Activated naive CD4-positive, alpha-beta T cell treated with anti-CD3 and anti-CD28 coated beads, Interleukin-2, amount 50 U/mL, for 72 hours (primary cell): ENCODE measurements around the gene AHNAK2. TPM values are rescaled to one million over a fixed set of nuclear protein-coding genes. Genes with fewer than 3 reads are reported as not detected.

Experiments used
- ATAC-seq, 2 donors: fragments of 150-1000 bp; cut with Tn5 transposase; 2 replicates each; pipeline ENCODE4 v1.10.0; 2021; ENCODE audit warnings: mild to moderate bottlenecking in 2 of 2, moderate library complexity in 2 of 2
- DNase-seq, 2 donors: peaks; one replicate each; pipeline ENCODE4 v3.0.0; 2021 to 2022; ENCODE audit warnings: low spot score in 2 of 2
- H3K27ac Mint-ChIP-seq, 2 donors: one replicate each; pipeline ENCODE4 v1.8.0; 2022; ENCODE audit warnings: mild to moderate bottlenecking in 2 of 2, mixed read lengths in 2 of 2
- H3K36me3 Mint-ChIP-seq, 2 donors: one replicate each; pipeline ENCODE4 v1.8.0; 2022; ENCODE audit warnings: mixed read lengths in 2 of 2
- H3K9me3 Mint-ChIP-seq, 2 donors: one replicate each; pipeline ENCODE4 v1.8.0; 2022; ENCODE audit warnings: mixed read lengths in 2 of 2
- total RNA-seq, 2 donors: library from RNA; stranded (reverse); gene quantifications; one replicate each; pipeline ENCODE4 v1.2.3, GENCODE V29; 2022

AHNAK2 gene
- total RNA-seq, 2 donors from 2014 or later: 0.02 to 0.10 TPM

DNA sequence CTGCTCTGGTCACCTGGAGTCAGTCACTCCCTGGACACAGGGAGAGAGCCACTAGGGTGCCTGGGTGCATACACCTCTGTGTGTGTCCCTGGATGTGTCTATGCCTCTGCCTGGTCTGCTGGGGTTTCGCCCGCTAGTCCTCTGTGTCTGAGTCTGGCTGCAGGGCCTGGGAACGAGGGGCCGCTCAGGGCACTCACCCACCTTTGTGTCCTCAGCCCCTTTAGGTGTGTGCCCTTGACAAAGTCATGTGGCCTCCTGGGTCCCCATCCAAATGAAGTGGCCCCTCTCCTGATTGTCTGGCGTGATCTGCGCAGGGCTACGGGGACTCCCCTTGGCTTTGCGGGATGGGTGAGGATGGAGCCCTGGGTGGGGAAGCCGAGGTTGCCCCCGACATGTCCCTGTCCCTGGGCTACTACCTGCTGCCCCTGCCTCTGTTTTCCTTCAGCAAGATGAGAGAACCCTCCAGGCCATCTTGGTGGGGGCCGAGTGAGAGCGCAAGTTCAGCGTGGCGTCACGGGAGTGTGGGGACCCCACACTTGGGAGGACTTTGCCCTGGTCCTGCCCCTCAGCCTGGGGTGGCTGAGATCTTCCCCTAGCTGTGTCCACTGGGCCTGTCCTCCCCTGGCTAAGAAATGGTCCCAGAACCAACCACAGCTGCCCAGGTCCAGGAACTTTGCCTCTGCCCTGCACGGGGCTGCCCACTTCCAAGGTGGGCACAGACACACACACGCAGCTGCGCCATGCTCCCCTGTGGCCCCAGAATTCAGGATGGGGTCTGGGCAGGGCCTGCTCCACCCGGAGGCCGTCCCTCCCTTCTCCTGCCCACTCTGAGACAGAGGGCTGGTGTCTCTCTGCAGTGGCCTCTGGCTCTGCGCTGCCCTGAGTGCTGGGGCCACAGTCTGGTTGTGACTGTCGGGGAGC, 2.7 kb upstream of the AHNAK2 start:
- Mint-ChIP-seq H3K36me3 (peaks cover 0 to 6% of the 10 kb centered on the region in 2 donors), H3K9me3 (no peaks in the 10 kb centered on the region), H3K27ac (no peak overlapping the region)
- no peak for ATAC-seq
- DNase-seq: peak in 1 of 2 donors; percentile 53

GRCh38 chr14:104979758-104980610, 1.8 kb upstream of the AHNAK2 start:
- Mint-ChIP-seq H3K27ac (no peak overlapping the region), H3K36me3 (peaks cover 0 to 6% of the 10 kb centered on the region in 2 donors), H3K9me3 (no peaks in the 10 kb centered on the region)
- ATAC-seq: no peak
- no peak for DNase-seq

GRCh38 chr14:104978746-104979691, 845 bp upstream of the AHNAK2 start:
- H3K36me3 Mint-ChIP-seq: peaks cover 0 to 6% of the 10 kb centered on the region in 2 donors
- H3K27ac Mint-ChIP-seq: no peak overlapping the region

DNA sequence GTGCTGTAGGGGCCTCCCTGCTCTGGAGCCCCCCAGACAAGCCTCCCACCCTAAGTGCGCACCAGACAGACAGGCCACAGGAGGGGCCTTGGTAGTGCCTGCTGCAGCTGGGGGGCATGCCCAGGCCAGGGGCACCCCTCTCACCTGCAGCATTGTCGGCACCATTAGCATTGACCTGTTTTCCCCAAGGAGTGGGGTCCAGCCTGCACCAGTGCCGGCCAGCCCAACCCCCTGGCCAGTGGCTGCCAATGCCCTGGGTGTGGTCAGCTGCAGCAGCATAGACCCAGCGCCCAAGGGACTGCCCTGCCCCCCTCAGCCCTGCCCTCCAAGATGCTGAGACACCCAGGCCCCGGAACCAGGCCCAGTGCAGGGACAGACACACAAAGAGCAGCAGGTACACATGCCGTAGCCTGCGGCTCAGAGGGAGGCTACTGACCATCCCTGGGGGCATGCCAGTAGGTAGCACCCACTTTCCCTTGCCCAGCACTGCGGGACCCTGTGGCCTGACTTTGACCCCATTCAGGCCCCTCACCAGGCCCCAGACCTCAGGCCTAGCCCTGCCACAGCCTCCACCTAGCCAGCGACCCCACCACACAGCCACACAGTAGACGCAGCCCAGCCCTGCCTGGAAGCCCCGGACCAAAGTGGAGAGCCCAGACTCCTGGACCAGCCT, 1.0 kb downstream of the AHNAK2 start:
- peak in 1 of 2 donors; percentile 49 for DNase-seq
- no peaks in the 10 kb centered on the region for H3K9me3 Mint-ChIP-seq
- no peak overlapping the region for H3K27ac Mint-ChIP-seq

More at GRCh38 chr14:104978746-104979691, 845 bp upstream of the AHNAK2 start:
- no peak for ATAC-seq
- DNase-seq: peak in 1 of 2 donors; percentile 50
- no peaks in the 10 kb centered on the region for H3K9me3 Mint-ChIP-seq

DNA sequence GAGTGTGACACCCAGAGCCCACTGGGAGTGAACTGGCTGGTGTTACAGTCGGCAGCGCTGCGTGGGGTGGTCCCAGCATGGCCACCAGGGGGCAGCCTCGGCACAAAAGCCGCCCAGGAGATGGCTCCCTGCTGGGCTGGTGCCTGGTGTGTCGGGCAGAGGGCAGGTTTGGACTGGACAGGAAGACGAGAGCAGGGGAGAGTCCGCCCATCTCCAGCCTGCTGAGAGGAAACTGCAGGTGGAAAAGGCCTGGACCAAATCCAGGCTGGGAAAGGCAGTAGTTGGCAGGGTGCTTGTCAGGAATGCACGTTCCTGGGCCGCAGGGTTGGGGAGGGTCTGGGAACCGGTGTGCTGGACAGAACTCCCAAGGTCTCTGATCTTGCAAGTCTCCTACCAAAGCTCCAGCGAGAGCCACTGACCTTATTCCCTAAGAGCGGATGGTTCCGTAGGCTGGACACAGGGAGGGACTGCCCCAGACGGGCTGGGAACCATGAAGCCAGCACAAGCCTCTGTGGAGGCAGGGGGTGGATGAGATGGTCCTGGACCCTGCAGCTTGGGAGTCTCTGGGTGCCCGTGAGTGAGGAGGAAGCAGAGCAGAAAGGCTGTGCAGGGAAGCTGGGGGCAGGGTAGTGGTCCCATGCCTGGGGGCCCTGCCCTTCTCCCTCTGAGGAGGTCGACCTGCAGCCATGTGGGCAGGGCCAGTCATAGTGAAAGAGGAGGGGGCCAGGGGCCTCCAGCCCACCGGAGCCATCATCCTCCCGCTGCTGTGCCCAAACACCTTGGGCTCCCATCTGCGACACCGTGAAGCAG, 1.8 kb downstream of the AHNAK2 start:
- ATAC-seq: peak; percentile 75 to 86
- H3K36me3 Mint-ChIP-seq: peaks cover 0 to 6% of the 10 kb centered on the region in 2 donors
- H3K9me3 Mint-ChIP-seq: no peaks in the 10 kb centered on the region
- DNase-seq: peak; percentile 81 to 95
- no peak overlapping the region for H3K27ac Mint-ChIP-seq

More for the DNA sequence above, 1.0 kb downstream of the AHNAK2 start:
- H3K36me3 Mint-ChIP-seq: peaks cover 0 to 6% of the 10 kb centered on the region in 2 donors
- ATAC-seq: no peak

GRCh38 chr14:104975481-104976197, 2.5 kb downstream of the AHNAK2 start:
- ATAC-seq (peak in 1 of 2 donors; percentile 15), DNase-seq (no peak)
- no peaks in the 10 kb centered on the region for H3K9me3 Mint-ChIP-seq
- peaks cover 0 to 6% of the 10 kb centered on the region in 2 donors for H3K36me3 Mint-ChIP-seq
- no peak overlapping the region for H3K27ac Mint-ChIP-seq

DNA sequence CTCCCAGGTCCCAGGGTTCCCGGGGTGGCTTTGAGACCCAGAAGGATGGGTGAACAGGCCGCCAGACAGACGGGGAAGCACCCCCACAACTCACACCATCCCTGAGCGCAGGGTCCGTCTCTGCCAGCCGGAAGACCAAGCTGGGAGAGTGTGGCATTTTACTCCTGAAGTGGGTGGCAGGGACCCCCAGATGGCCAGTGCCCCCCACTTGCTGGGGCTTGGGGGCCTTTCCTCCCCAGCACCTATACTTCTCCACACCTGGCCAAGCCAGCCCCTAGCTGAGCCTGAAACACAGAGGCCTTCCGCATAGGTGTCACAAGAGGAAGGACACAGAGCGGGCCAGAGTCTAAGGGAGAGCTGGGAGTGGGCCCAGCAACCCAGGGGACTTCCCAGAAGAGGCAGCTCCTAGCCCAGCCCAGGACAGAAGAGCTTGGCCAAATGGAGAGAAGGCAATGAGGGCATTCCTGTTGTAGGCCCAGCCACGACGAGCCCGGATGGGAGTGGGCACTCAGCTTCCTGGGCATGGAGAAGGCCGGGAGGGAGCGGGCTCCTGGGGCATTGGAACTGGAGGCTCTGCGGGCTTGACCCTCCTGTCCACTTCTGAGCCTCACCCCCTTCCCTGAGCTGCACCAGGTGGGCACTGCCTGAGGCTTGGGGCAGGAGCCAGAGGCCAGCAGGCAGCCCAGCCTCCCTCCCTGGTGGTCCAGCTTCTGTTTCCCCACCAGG, 3.3 kb downstream of the AHNAK2 start:
- Mint-ChIP-seq H3K27ac (no peak overlapping the region), H3K36me3 (peaks cover 0 to 6% of the 10 kb centered on the region in 2 donors), H3K9me3 (no peaks in the 10 kb centered on the region)
- DNase-seq: no peak
- ATAC-seq: no peak

- no peak for ATAC-seq
- no peak overlapping the region for H3K27ac Mint-ChIP-seq
- no peaks in the 10 kb centered on the region for H3K9me3 Mint-ChIP-seq
- no peak for DNase-seq
- H3K36me3 Mint-ChIP-seq: peaks cover 0 to 6% of the 10 kb centered on the region in 2 donors
Observed at GRCh38 chr14:104974146-104974541, 4.0 kb downstream of the AHNAK2 start.

GRCh38 chr14:104973385-104974145, 4.6 kb downstream of the AHNAK2 start:
- Mint-ChIP-seq H3K27ac (no peak overlapping the region), H3K9me3 (no peaks in the 10 kb centered on the region), H3K36me3 (peaks cover 0 to 6% of the 10 kb centered on the region in 2 donors)
- ATAC-seq: no peak
- no peak for DNase-seq

DNA sequence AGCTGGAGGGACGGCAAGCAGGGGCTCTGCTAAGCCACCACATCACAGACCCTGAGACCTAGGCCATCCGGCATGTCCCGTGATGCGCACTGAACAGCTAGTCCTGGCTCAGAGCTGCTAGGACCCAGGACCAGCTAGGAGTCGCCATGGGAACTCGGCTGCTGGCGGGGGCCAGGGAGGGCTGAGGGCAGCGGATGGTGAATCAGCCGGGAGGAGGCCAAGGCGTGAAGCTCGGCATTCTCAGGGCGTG, 5.1 kb downstream of the AHNAK2 start:
- Mint-ChIP-seq H3K9me3 (no peaks in the 10 kb centered on the region), H3K36me3 (peaks cover 0 to 6% of the 10 kb centered on the region in 2 donors), H3K27ac (no peak overlapping the region)

GRCh38 chr14:104972301-104973134, 5.7 kb downstream of the AHNAK2 start:
- no peak for DNase-seq
- Mint-ChIP-seq H3K9me3 (no peaks in the 10 kb centered on the region), H3K27ac (no peak overlapping the region), H3K36me3 (peaks cover 0 to 5% of the 10 kb centered on the region in 2 donors)
- ATAC-seq: no peak

More for the DNA sequence above, 5.1 kb downstream of the AHNAK2 start:
- ATAC-seq: no peak
- DNase-seq: no peak

DNA sequence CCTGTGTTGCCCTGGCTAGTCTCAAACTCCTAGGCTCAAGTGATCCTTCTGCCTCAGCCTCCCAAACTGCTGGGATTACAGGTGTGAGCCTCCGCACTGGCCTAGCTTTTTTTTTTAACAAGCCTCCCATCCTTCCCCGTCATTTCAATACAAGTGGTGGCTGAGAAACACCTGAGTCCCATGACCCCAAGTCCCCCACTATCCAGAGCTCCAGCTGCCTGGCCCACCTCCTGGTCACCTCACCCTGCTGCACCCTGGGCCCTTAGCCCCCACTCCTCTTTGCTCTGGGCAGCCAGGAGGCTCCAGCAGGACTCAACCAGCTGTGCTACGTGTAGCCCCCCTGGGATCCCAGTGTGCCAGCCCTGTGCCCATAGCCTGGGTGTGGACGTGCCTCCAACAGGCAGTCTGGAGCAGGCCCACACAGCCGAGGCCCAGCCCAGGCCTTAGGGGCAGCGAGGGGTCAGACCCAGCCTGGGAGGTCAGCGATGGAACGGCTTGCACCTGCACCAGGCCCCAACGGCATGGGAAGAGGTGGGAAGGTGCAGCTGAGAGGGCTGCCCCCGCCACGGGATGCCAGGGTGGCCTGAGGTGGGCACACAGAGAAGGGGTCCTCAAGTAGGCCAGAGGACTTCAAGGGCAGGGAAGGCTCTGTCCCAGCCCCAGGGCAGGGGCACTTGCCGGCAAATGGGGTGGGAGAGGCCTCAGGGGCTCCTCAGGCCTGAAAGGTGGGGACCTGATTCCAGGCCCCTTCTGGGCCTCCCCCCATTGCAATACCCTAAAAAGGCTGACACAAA, 6.5 kb downstream of the AHNAK2 start:
- ATAC-seq (no peak), DNase-seq (no peak)
- no peak overlapping the region for H3K27ac Mint-ChIP-seq
- H3K36me3 Mint-ChIP-seq: no peaks in the 10 kb centered on the region
- H3K9me3 Mint-ChIP-seq: no peaks in the 10 kb centered on the region
